Astrocyte (in vitro differentiated cells and primary cell): ENCODE measurements around the gene CSMD2. TPM values are rescaled to one million over a fixed set of nuclear protein-coding genes. Genes with fewer than 3 reads are reported as not detected.

ENCODE experiments used
- DNase-seq: peaks from one replicate; pipeline ENCODE4 v3.0.0-alpha.2; 2010; ENCODE audit warnings: low read depth
- FAIRE-seq: peaks from 2 replicates; lab custom pipeline; 2011; peaks lifted over from hg19 to GRCh38; lab: Jason Lieb, UNC
- H2AFZ ChIP-seq: 2 replicates; pipeline ENCODE4 v1.6.0; 2012; ENCODE audit warnings: low read depth, low read length, inconsistent platforms
- H3K27ac ChIP-seq: 2 replicates; pipeline ENCODE4 v1.5.1; 2011; ENCODE audit warnings: low read depth, low read length, inconsistent platforms
- H3K27me3 ChIP-seq: 2 replicates; pipeline ENCODE4 v1.6.0; 2011; ENCODE audit warnings: low read length, inconsistent platforms; ENCODE audit not compliant: insufficient read depth
- H3K36me3 ChIP-seq: 2 replicates; pipeline ENCODE4 v1.5.1; 2011; ENCODE audit warnings: low read length, inconsistent platforms; ENCODE audit not compliant: insufficient read depth
- H3K4me1 ChIP-seq: 2 replicates; pipeline ENCODE4 v1.5.1; 2011; ENCODE audit warnings: low read length, inconsistent platforms; ENCODE audit not compliant: insufficient read depth
- H3K4me2 ChIP-seq: 2 replicates; pipeline ENCODE4 v1.6.0; 2012; ENCODE audit warnings: low read length, inconsistent platforms
- H3K4me3 ChIP-seq: 2 replicates; pipeline ENCODE4 v1.5.1; 2011; ENCODE audit warnings: low read depth, mild to moderate bottlenecking, low read length, inconsistent platforms; ENCODE audit not compliant: insufficient read depth
- H3K79me2 ChIP-seq: 2 replicates; pipeline ENCODE4 v1.6.0; 2012; ENCODE audit warnings: mild to moderate bottlenecking, low read length, inconsistent platforms; ENCODE audit not compliant: insufficient read depth
- H3K9ac ChIP-seq: 2 replicates; pipeline ENCODE4 v1.6.0; 2012; ENCODE audit warnings: mild to moderate bottlenecking, low read length, inconsistent platforms
- H3K9me3 ChIP-seq: 2 replicates; pipeline ENCODE4 v1.5.1; 2012; ENCODE audit warnings: low read depth, mild to moderate bottlenecking, low read length, inconsistent platforms; ENCODE audit not compliant: insufficient read depth
- H4K20me1 ChIP-seq: 2 replicates; pipeline ENCODE4 v1.6.0; 2012; ENCODE audit warnings: low read length, inconsistent platforms; ENCODE audit not compliant: insufficient read depth
- H3K27ac Mint-ChIP-seq: one replicate; pipeline ENCODE4 v1.8.0; 2021; ENCODE audit warnings: mild to moderate bottlenecking, mixed read lengths; ENCODE audit not compliant: unreplicated experiment
- H3K27me3 Mint-ChIP-seq: one replicate; pipeline ENCODE4 v1.8.0; 2021; ENCODE audit warnings: low read depth, mixed read lengths; ENCODE audit not compliant: unreplicated experiment
- H3K36me3 Mint-ChIP-seq: one replicate; pipeline ENCODE4 v1.8.0; 2021; ENCODE audit warnings: low read depth, mixed read lengths; ENCODE audit not compliant: unreplicated experiment
- H3K4me1 Mint-ChIP-seq: one replicate; pipeline ENCODE4 v1.8.0; 2021; ENCODE audit warnings: low read depth, mixed read lengths; ENCODE audit not compliant: unreplicated experiment
- H3K4me3 Mint-ChIP-seq: one replicate; pipeline ENCODE4 v1.8.0; 2021; ENCODE audit warnings: mild to moderate bottlenecking, moderate library complexity, mixed read lengths; ENCODE audit not compliant: unreplicated experiment
- H3K9me3 Mint-ChIP-seq: one replicate; pipeline ENCODE4 v1.8.0; 2021; ENCODE audit warnings: mild to moderate bottlenecking, mixed read lengths; ENCODE audit not compliant: unreplicated experiment
- CTCF ChIP-seq: IDR thresholded peaks from 2 replicates; pipeline ENCODE4 v1.5.1; 2011; ENCODE audit warnings: low read depth, mild to moderate bottlenecking, inconsistent platforms, low read length, moderate library complexity; ENCODE audit not compliant: insufficient read depth
- EZH2 ChIP-seq: IDR thresholded peaks from 2 replicates; pipeline ENCODE4 v1.6.1; 2012; ENCODE audit warnings: mild to moderate bottlenecking, low read length, inconsistent platforms; ENCODE audit not compliant: insufficient read depth
- total RNA-seq: library from RNA; stranded (reverse); gene quantifications from 2 replicates; pipeline ENCODE4 v1.2.1, GENCODE V29; 2021

Gene CSMD2
- total RNA-seq, 1 donor from 2014 or later = 11.1 TPM

- Histone ChIP-seq H3K9me3 (no peaks in the 10 kb centered on the region), H4K20me1 (peaks cover 89% of the 10 kb centered on the region), H3K27ac (no peak overlapping the region), H3K27me3 (peaks cover 11% of the 10 kb centered on the region), H3K4me1 (peaks cover under 1% of the 10 kb centered on the region), H3K4me2 (no peak overlapping the region), H3K9ac (no peak overlapping the region), H3K36me3 (no peaks in the 10 kb centered on the region), H2AFZ (no peak overlapping the region), H3K79me2 (no peaks in the 10 kb centered on the region), H3K4me3 (no peak overlapping the region)
- Mint-ChIP-seq H3K9me3 (no peaks in the 10 kb centered on the region), H3K4me1 (peaks cover 3% of the 10 kb centered on the region), H3K27ac (no peak overlapping the region), H3K4me3 (no peak overlapping the region), H3K27me3 (no peaks in the 10 kb centered on the region), H3K36me3 (peaks cover 2% of the 10 kb centered on the region)
- FAIRE-seq (no peak), DNase-seq (no peak)
- TF ChIP-seq CTCF (no peak), EZH2 (no peak)
Observed at GRCh38 chr1:33949570-33949969, 215.5 kb downstream of the CSMD2 start.

- peaks cover 89% of the 10 kb centered on the region for H4K20me1 ChIP-seq
- H3K36me3 ChIP-seq = no peaks in the 10 kb centered on the region
- no peaks in the 10 kb centered on the region for H3K27me3 Mint-ChIP-seq
- H3K27ac ChIP-seq = no peak overlapping the region
- no peak overlapping the region for H3K27ac Mint-ChIP-seq
- H3K4me1 ChIP-seq = peaks cover 10% of the 10 kb centered on the region
- no peaks in the 10 kb centered on the region for H3K9me3 ChIP-seq
- peaks cover 2% of the 10 kb centered on the region for H3K36me3 Mint-ChIP-seq
- peaks cover 11% of the 10 kb centered on the region for H3K27me3 ChIP-seq
- no peaks in the 10 kb centered on the region for H3K9me3 Mint-ChIP-seq
- no peak overlapping the region for H2AFZ ChIP-seq
- FAIRE-seq = no peak
- no peak for DNase-seq
- TF ChIP-seq EZH2 (no peak), CTCF (no peak)
- no peak overlapping the region for H3K4me2 ChIP-seq
- no peak overlapping the region for H3K9ac ChIP-seq
- H3K4me3 ChIP-seq = no peak overlapping the region
- no peaks in the 10 kb centered on the region for H3K79me2 ChIP-seq
- peaks cover 12% of the 10 kb centered on the region for H3K4me1 Mint-ChIP-seq
- no peak overlapping the region for H3K4me3 Mint-ChIP-seq
Observed at GRCh38 chr1:33948291-33948690, 216.7 kb downstream of the CSMD2 start.

GRCh38 chr1:33946836-33947235 lies 218.2 kb downstream of the CSMD2 start:
- Mint-ChIP-seq H3K36me3 (peaks cover 2% of the 10 kb centered on the region), H3K27me3 (no peaks in the 10 kb centered on the region), H3K4me3 (no peak overlapping the region), H3K9me3 (no peaks in the 10 kb centered on the region), H3K4me1 (peaks cover 18% of the 10 kb centered on the region), H3K27ac (no peak overlapping the region)
- H3K36me3 ChIP-seq = no peaks in the 10 kb centered on the region
- peaks cover 12% of the 10 kb centered on the region for H3K4me1 ChIP-seq
- H2AFZ ChIP-seq = no peak overlapping the region
- H3K9ac ChIP-seq = no peak overlapping the region
- peaks cover 94% of the 10 kb centered on the region for H4K20me1 ChIP-seq
- no peaks in the 10 kb centered on the region for H3K9me3 ChIP-seq
- no peak overlapping the region for H3K27ac ChIP-seq
- no peak for FAIRE-seq
- H3K4me2 ChIP-seq = no peak overlapping the region
- H3K4me3 ChIP-seq = no peak overlapping the region
- TF ChIP-seq EZH2 (no peak), CTCF (no peak)
- no peaks in the 10 kb centered on the region for H3K79me2 ChIP-seq
- peaks cover 16% of the 10 kb centered on the region for H3K27me3 ChIP-seq
- no peak for DNase-seq
